Spinal cord (tissue), 10 donors: ENCODE data around the gene ZBTB44. TPM values are rescaled to one million over a fixed set of nuclear protein-coding genes. Genes with fewer than 3 reads are reported as not detected.
"Not testable (repeated sequence)": the region's sequence is repeated elsewhere in the genome, so short reads cannot be mapped to it uniquely, and the experiment has no call there.

ENCODE experiments used
- DNase-seq, 6 donors: peaks; one replicate each; pipeline versions ENCODE4 v3.0.0 to v3.0.0-alpha.2; 2013 to 2015; ENCODE audit warnings: low spot score in 6 of 6, low read depth in 4 of 6
- H3K27ac ChIP-seq: one replicate; pipeline ENCODE4 v1.5.1; 2013; ENCODE audit warnings: low read depth, low read length, control low read depth
- H3K27me3 ChIP-seq: one replicate; pipeline ENCODE4 v1.6.1; 2013; ENCODE audit warnings: low read length; ENCODE audit not compliant: control insufficient read depth, insufficient read depth
- H3K36me3 ChIP-seq: one replicate; pipeline ENCODE4 v1.6.1; 2013; ENCODE audit warnings: low read length; ENCODE audit not compliant: control insufficient read depth, insufficient read depth
- H3K4me1 ChIP-seq: one replicate; pipeline ENCODE4 v1.6.1; 2013; ENCODE audit warnings: low read length; ENCODE audit not compliant: control insufficient read depth, insufficient read depth
- H3K4me3 ChIP-seq: one replicate; pipeline ENCODE4 v1.5.1; 2013; ENCODE audit warnings: low read depth, low read length, control low read depth
- H3K9me3 ChIP-seq: one replicate; pipeline ENCODE4 v1.6.1; 2013; ENCODE audit warnings: low read length; ENCODE audit not compliant: control insufficient read depth, insufficient read depth
- WGBS: methylation state at CpG from one replicate; pipeline ENCODE4 v1.1.5; 2013; ENCODE audit warnings: missing lambda C conversion rate; ENCODE audit not compliant: insufficient coverage; 5-methylcytosine and 5-hydroxymethylcytosine counted together
- polyA plus RNA-seq, 2 donors: library from polyadenylated mRNA; unstranded; fragments of 120-200 nt; gene quantifications; one replicate each; pipeline ENCODE4 v1.2.1, GENCODE V29; 2013; ENCODE audit not compliant: insufficient read length in 2 of 2
- total RNA-seq, 2 donors: library from RNA; depleted of rRNA in 1 of 2; stranded (reverse); fragments of 120-200 nt in 1 of 2; fragments of >200 nt in 1 of 2; gene quantifications; one replicate each; pipeline versions ENCODE4 v1.2.3 to v1.2.4, GENCODE V29; 2013 to 2014
- donor health status: healthy.

Gene ZBTB44
- total and polyA plus RNA-seq, 4 donors, result 17.8 to 56.7 (median 29.0) TPM

- Histone ChIP-seq H3K4me1 (no peaks in the 10 kb centered on the region), H3K27ac (no peak overlapping the region), H3K27me3 (no peaks in the 10 kb centered on the region), H3K36me3 (no peaks in the 10 kb centered on the region), H3K4me3 (no peak overlapping the region), H3K9me3 (peaks cover 2% of the 10 kb centered on the region)
- WGBS, result 100% methylated on average over 5 of the region's 6 CpGs
- no peak for DNase-seq
Measured at GRCh38 chr11:130260742-130261141, 54.0 kb downstream of the ZBTB44 start.

GRCh38 chr11:130260080-130260627 lies 54.6 kb downstream of the ZBTB44 start:
- Histone ChIP-seq H3K27me3 (no peaks in the 10 kb centered on the region), H3K27ac (no peak overlapping the region), H3K36me3 (no peaks in the 10 kb centered on the region), H3K9me3 (peaks cover 2% of the 10 kb centered on the region), H3K4me1 (no peaks in the 10 kb centered on the region), H3K4me3 (no peak overlapping the region)
- DNase-seq, result no peak
- WGBS, result 100% methylated on average over 2 of the region's 2 CpGs

- not testable (repeated sequence) for H3K27me3 ChIP-seq, H3K9me3 ChIP-seq, H3K4me3 ChIP-seq, H3K36me3 ChIP-seq, H3K4me1 ChIP-seq, H3K27ac ChIP-seq, DNase-seq
- no CpG with 5 or more reads among the region's 1 CpG for WGBS
Measured at GRCh38 chr11:130251763-130252162, 63.0 kb downstream of the ZBTB44 start.

GRCh38 chr11:130249929-130250328 lies 64.8 kb downstream of the ZBTB44 start:
- not testable (repeated sequence) for H3K27me3 ChIP-seq, H3K9me3 ChIP-seq, H3K4me1 ChIP-seq, DNase-seq, H3K36me3 ChIP-seq, H3K27ac ChIP-seq, H3K4me3 ChIP-seq
- WGBS, result 83% methylated on average over 5 of the region's 5 CpGs

GRCh38 chr11:130249371-130249770 lies 65.3 kb downstream of the ZBTB44 start:
- Histone ChIP-seq H3K9me3 (no peaks in the 10 kb centered on the region), H3K27me3 (no peaks in the 10 kb centered on the region), H3K4me1 (no peaks in the 10 kb centered on the region), H3K36me3 (no peaks in the 10 kb centered on the region), H3K4me3 (no peak overlapping the region), H3K27ac (no peak overlapping the region)
- no peak for DNase-seq
- 91% methylated on average over 4 of the region's 5 CpGs for WGBS

- no peak overlapping the region for H3K4me3 ChIP-seq
- no peaks in the 10 kb centered on the region for H3K4me1 ChIP-seq
- H3K9me3 ChIP-seq, result no peaks in the 10 kb centered on the region
- WGBS, result 33% methylated on average over 2 of the region's 2 CpGs
- peak in 3 of 6 donors; percentile 6 to 81 (median 10) for DNase-seq
- H3K36me3 ChIP-seq, result no peaks in the 10 kb centered on the region
- H3K27ac ChIP-seq, result no peak overlapping the region
- H3K27me3 ChIP-seq, result no peaks in the 10 kb centered on the region
Measured at GRCh38 chr11:130247319-130247718, 67.4 kb downstream of the ZBTB44 start.

- H3K27ac ChIP-seq, result no peak overlapping the region
- no peak for DNase-seq
Measured at GRCh38 chr11:130246738-130247137, 68.0 kb downstream of the ZBTB44 start.

GRCh38 chr11:130246270-130246669 lies 68.4 kb downstream of the ZBTB44 start:
- no peaks in the 10 kb centered on the region for H3K27me3 ChIP-seq
- DNase-seq, result no peak
- H3K9me3 ChIP-seq, result no peaks in the 10 kb centered on the region
- H3K36me3 ChIP-seq, result no peaks in the 10 kb centered on the region
- H3K4me3 ChIP-seq, result no peak overlapping the region
- no CpG with 5 or more reads among the region's 1 CpG for WGBS
- no peaks in the 10 kb centered on the region for H3K4me1 ChIP-seq
- H3K27ac ChIP-seq, result no peak overlapping the region

More at GRCh38 chr11:130246738-130247137, 68.0 kb downstream of the ZBTB44 start:
- Histone ChIP-seq H3K27me3 (no peaks in the 10 kb centered on the region), H3K4me3 (no peak overlapping the region), H3K9me3 (no peaks in the 10 kb centered on the region), H3K36me3 (no peaks in the 10 kb centered on the region), H3K4me1 (no peaks in the 10 kb centered on the region)
- WGBS, result no CpG with 5 or more reads among the region's 3 CpGs

- H3K27me3 ChIP-seq, H3K36me3 ChIP-seq, H3K4me1 ChIP-seq, H3K4me3 ChIP-seq, DNase-seq, H3K27ac ChIP-seq, H3K9me3 ChIP-seq: not testable (repeated sequence)
- 95% methylated on average over 4 of the region's 6 CpGs for WGBS
Measured at GRCh38 chr11:130245375-130245774, 69.3 kb downstream of the ZBTB44 start.

- no CpG with 5 or more reads among the region's 3 CpGs for WGBS
- no peak overlapping the region for H3K27ac ChIP-seq
Measured at GRCh38 chr11:130244848-130245247, 69.9 kb downstream of the ZBTB44 start.

More at GRCh38 chr11:130244848-130245247, 69.9 kb downstream of the ZBTB44 start:
- no peaks in the 10 kb centered on the region for H3K27me3 ChIP-seq
- H3K36me3 ChIP-seq, result no peaks in the 10 kb centered on the region
- H3K4me1 ChIP-seq, result no peaks in the 10 kb centered on the region
- H3K4me3 ChIP-seq, result no peak overlapping the region
- no peaks in the 10 kb centered on the region for H3K9me3 ChIP-seq
- DNase-seq, result no peak
